RWPE2 (cell line): ENCODE results near the gene LDB2.
"Not testable (repeated sequence)": the region's sequence is repeated elsewhere in the genome, so short reads cannot be mapped to it uniquely, and the experiment has no call there.

Experiments used
- ATAC-seq: fragments of 200-7000 bp; cut with Tn5 transposase; 3 replicates; pipeline ENCODE4 v1.9.1; 2021; ENCODE audit warnings: low read depth
- DNase-seq: peaks from one replicate; pipeline ENCODE4 v3.0.0-alpha.2; 2020; ENCODE audit warnings: low spot score
- H3K27ac ChIP-seq: fragments of 450-650 bp; 2 replicates; pipeline ENCODE4 v1.5.1; 2017; ENCODE audit warnings: mild to moderate bottlenecking; ENCODE audit not compliant: poor library complexity, severe bottlenecking
- H3K27me3 ChIP-seq: fragments of 250-450 bp; sonication (Bioruptor Pico); 2 replicates; pipeline ENCODE4 v1.5.1; 2021; ENCODE audit warnings: mild to moderate bottlenecking, moderate library complexity; ENCODE audit not compliant: insufficient read depth, poor library complexity, severe bottlenecking
- H3K36me3 ChIP-seq: fragments of 250-450 bp; sonication (Bioruptor Pico); 2 replicates; pipeline ENCODE4 v1.5.1; 2020; ENCODE audit warnings: low read depth, mild to moderate bottlenecking, moderate library complexity
- H3K4me1 ChIP-seq: fragments of 250-450 bp; sonication (Bioruptor Pico); 2 replicates; pipeline ENCODE4 v1.5.1; 2021; ENCODE audit warnings: mild to moderate bottlenecking, moderate library complexity; ENCODE audit not compliant: insufficient read depth, poor library complexity, severe bottlenecking
- H3K4me3 ChIP-seq: fragments of 250-450 bp; sonication (Bioruptor Pico); 2 replicates; pipeline ENCODE4 v1.5.1; 2021; ENCODE audit warnings: mild to moderate bottlenecking, moderate library complexity; ENCODE audit not compliant: severe bottlenecking
- H3K9me3 ChIP-seq: fragments of 250-450 bp; sonication (Bioruptor Pico); 2 replicates; pipeline ENCODE4 v1.5.1; 2021; ENCODE audit warnings: mild to moderate bottlenecking, moderate library complexity; ENCODE audit not compliant: severe bottlenecking
- CTCF ChIP-seq: fragments of 450-650 bp; IDR thresholded peaks from one replicate; pipeline ENCODE4 v1.5.1; 2017; ENCODE audit warnings: mild to moderate bottlenecking, moderate library complexity; ENCODE audit not compliant: poor library complexity, severe bottlenecking

LDB2 gene

GRCh38 chr4:16931339-16932305 is 33.2 kb upstream of the LDB2 start:
- DNase-seq (no peak), ATAC-seq (no peak)
- Histone ChIP-seq H3K27me3 (no peaks in the 10 kb centered on the region), H3K4me1 (no peaks in the 10 kb centered on the region), H3K9me3 (no peaks in the 10 kb centered on the region), H3K4me3 (no peak overlapping the region), H3K36me3 (no peaks in the 10 kb centered on the region), H3K27ac (no peak overlapping the region)
- no peak for TF ChIP-seq CTCF

- Histone ChIP-seq H3K4me1 (no peaks in the 10 kb centered on the region), H3K4me3 (no peak overlapping the region), H3K9me3 (no peaks in the 10 kb centered on the region), H3K27me3 (no peaks in the 10 kb centered on the region), H3K27ac (no peak overlapping the region), H3K36me3 (no peaks in the 10 kb centered on the region)
- TF ChIP-seq CTCF: no peak
- DNase-seq (no peak), ATAC-seq (no peak; the same call in 2 of the 3 replicates)
Observed at GRCh38 chr4:16926214-16926613, 27.8 kb upstream of the LDB2 start.

- not testable (repeated sequence) for H3K4me1 ChIP-seq, DNase-seq, H3K27me3 ChIP-seq, H3K36me3 ChIP-seq, H3K4me3 ChIP-seq, H3K27ac ChIP-seq, H3K9me3 ChIP-seq, ATAC-seq
Observed at GRCh38 chr4:16918716-16919115, 20.3 kb upstream of the LDB2 start.

GRCh38 chr4:16916719-16917337 is 18.4 kb upstream of the LDB2 start:
- TF ChIP-seq CTCF: peak; percentile 86
- Histone ChIP-seq H3K27ac (no peak overlapping the region), H3K4me1 (no peaks in the 10 kb centered on the region), H3K4me3 (no peak overlapping the region), H3K9me3 (no peaks in the 10 kb centered on the region), H3K27me3 (no peaks in the 10 kb centered on the region), H3K36me3 (no peaks in the 10 kb centered on the region)
- DNase-seq: no peak
- ATAC-seq: peak; percentile 73

- Histone ChIP-seq H3K36me3 (no peaks in the 10 kb centered on the region), H3K9me3 (no peaks in the 10 kb centered on the region), H3K27ac (no peak overlapping the region), H3K4me3 (no peak overlapping the region), H3K4me1 (no peaks in the 10 kb centered on the region), H3K27me3 (no peaks in the 10 kb centered on the region)
- no peak for ATAC-seq
- no peak for TF ChIP-seq CTCF
- no peak for DNase-seq
Observed at GRCh38 chr4:16916031-16916430, 17.6 kb upstream of the LDB2 start.
